ENCODE results near the gene ARL11. TPM values are rescaled to one million over a fixed set of nuclear protein-coding genes. Genes with fewer than 3 reads are reported as not detected.
A peak's percentile ranks its signal among the peaks of the same experiment; 100 is the strongest.

ARL11 gene
- total RNA-seq, 4 donors from 2014 or later: 0.33 to 1.2 (median 0.43) TPM

GRCh38 chr13:49669735-49670309 is 41.5 kb downstream of the ARL11 start:
- H3K36me3 ChIP-seq: peaks cover 0 to 5% of the 10 kb centered on the region in 2 donors
- intact Hi-C loops (cut with DNase I): loop anchor here (5.0 kb wide), 1 partner anchor 177 kb away; no protein-coding TSS in a partner anchor
- no peak overlapping the region for H3K4me3 ChIP-seq (replicated peaks in 1 of 3)
- peak; percentile 60 to 66 for DNase-seq
- H3K27ac ChIP-seq: no peak overlapping the region
- no peaks in the 10 kb centered on the region for H3K4me1 ChIP-seq
- peak; percentile 21 to 88 (median 68) for TF ChIP-seq CTCF (IDR thresholded peaks at IDR 0.05)
- TF ChIP-seq POLR2A (IDR thresholded peaks at IDR 0.05): no peak
- 73 to 74% methylated on average over 5 of the region's 5 CpGs for WGBS, 2 donors
- no peaks in the 10 kb centered on the region for H3K27me3 ChIP-seq
- no peaks in the 10 kb centered on the region for H3K9me3 ChIP-seq

DNA sequence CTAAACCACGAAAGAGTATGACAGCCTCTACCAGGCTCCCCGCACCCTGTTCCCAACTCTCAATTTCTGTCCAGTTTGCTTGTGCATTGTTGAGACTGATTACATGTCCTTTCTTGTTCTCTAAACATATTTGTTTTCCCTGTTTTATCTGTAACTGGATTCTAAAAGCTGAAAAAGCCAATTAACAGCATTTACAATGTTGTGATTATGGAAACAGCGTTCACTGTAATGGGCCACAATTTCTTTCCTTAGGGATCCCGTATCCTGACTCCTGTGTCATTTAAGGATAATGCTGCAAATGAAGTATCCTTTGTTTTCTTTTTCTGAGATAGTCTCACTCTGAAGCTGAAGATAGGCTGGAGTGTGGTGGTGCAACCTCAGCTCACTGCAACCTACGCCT is 42.5 kb downstream of the ARL11 start:
- Histone ChIP-seq H3K9me3 (no peaks in the 10 kb centered on the region), H3K27me3 (no peaks in the 10 kb centered on the region), H3K4me3 (replicated peaks in 1 of 3) (no peak overlapping the region), H3K36me3 (peaks cover 0 to 5% of the 10 kb centered on the region in 2 donors), H3K27ac (no peak overlapping the region), H3K4me1 (no peaks in the 10 kb centered on the region)
- TF ChIP-seq POLR2A (IDR thresholded peaks at IDR 0.05): no peak
- TF ChIP-seq CTCF (IDR thresholded peaks at IDR 0.05): no peak
- 86 to 95% methylated on average over 5 of the region's 5 CpGs for WGBS, 2 donors
- DNase-seq: no peak
- intact Hi-C loops (cut with DNase I): no loop called here

GRCh38 chr13:49676581-49677298 is 48.4 kb downstream of the ARL11 start:
- H3K4me1 ChIP-seq: peaks cover 0 to 5% of the 10 kb centered on the region in 2 donors
- DNase-seq: no peak
- H3K36me3 ChIP-seq: no peaks in the 10 kb centered on the region
- intact Hi-C loops (cut with DNase I): no loop called here
- WGBS, 2 donors: 97 to 98% methylated on average over 6 of the region's 6 CpGs
- H3K4me3 ChIP-seq (replicated peaks in 1 of 3): no peak overlapping the region
- no peaks in the 10 kb centered on the region for H3K9me3 ChIP-seq
- TF ChIP-seq POLR2A (IDR thresholded peaks at IDR 0.05) (no peak), CTCF (IDR thresholded peaks at IDR 0.05) (no peak)
- no peaks in the 10 kb centered on the region for H3K27me3 ChIP-seq
- H3K27ac ChIP-seq: no peak overlapping the region

DNA sequence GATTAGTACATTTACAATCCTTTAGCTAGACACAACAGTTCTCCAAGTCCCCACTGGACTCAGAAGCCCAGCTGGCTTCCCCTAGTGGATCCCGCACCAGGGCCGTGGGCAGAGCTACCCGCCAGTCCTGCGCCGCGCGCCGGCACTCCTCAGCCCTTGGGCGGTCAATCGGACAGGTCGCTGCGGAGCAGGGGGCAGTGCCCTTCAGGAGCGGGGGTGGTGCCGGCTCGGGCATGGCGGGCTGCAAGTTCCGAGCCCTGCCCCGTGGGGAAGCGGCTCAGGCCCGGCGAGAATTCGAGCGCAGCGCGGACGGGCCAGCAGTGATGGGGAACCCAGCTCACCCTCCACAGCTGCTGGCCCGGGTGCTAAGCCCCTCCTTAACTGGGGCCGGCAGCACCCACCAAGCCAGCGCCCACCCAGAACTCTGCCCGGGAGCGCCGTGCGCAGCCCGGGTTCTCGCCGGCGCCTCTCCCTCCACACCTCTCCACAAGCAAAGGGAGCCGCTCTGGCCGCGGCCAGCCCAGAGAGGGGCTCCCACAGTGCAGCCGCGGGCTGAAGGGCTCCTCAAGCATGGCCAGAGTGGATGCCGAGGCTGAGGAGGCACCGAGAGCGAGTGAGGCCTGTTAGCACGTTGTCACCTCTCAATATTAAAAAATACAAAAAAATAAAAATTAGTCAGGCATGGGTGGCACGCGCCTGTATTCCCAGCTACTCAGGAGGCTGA is 50.0 kb downstream of the ARL11 start:
- no peaks in the 10 kb centered on the region for H3K27me3 ChIP-seq
- H3K4me1 ChIP-seq: peaks cover 0 to 7% of the 10 kb centered on the region in 2 donors
- H3K9me3 ChIP-seq: no peaks in the 10 kb centered on the region
- no peak for DNase-seq
- intact Hi-C loops (cut with DNase I): no loop called here
- H3K27ac ChIP-seq: no peak overlapping the region
- no peak overlapping the region for H3K4me3 ChIP-seq (replicated peaks in 1 of 3)
- H3K36me3 ChIP-seq: no peaks in the 10 kb centered on the region
- WGBS, 2 donors: 96% methylated on average over 41 to 44 of the region's 48 CpGs
- no peak for TF ChIP-seq CTCF (IDR thresholded peaks at IDR 0.05)

GRCh38 chr13:49679246-49679645 is 50.9 kb downstream of the ARL11 start:
- Histone ChIP-seq H3K27ac (no peak overlapping the region), H3K4me1 (peaks cover 0 to 7% of the 10 kb centered on the region in 2 donors), H3K9me3 (no peaks in the 10 kb centered on the region), H3K36me3 (no peaks in the 10 kb centered on the region), H3K27me3 (no peaks in the 10 kb centered on the region), H3K4me3 (replicated peaks in 1 of 3) (no peak overlapping the region)
- intact Hi-C loops (cut with DNase I): no loop called here
- TF ChIP-seq CTCF (IDR thresholded peaks at IDR 0.05): peak in 4 of 6 experiments; percentile 12 to 38 (median 24)
- TF ChIP-seq POLR2A (IDR thresholded peaks at IDR 0.05): no peak
- 68 to 72% methylated on average over 3 of the region's 3 CpGs for WGBS, 2 donors
- peak; percentile 42 to 45 for DNase-seq
